Stimulated activated CD4-positive, alpha-beta T cell treated with anti-CD3 and anti-CD28 coated beads, TNF-alpha, amount 100 ng/mL, for 4 hours (primary cell): Measurements from ENCODE around the gene PDE1A.

Source experiments
- DNase-seq, 3 experiments: peaks; one replicate each; pipeline ENCODE4 v3.0.0-alpha.2; 2020; ENCODE audit warnings: low read depth in 3 of 3

PDE1A gene

DNA sequence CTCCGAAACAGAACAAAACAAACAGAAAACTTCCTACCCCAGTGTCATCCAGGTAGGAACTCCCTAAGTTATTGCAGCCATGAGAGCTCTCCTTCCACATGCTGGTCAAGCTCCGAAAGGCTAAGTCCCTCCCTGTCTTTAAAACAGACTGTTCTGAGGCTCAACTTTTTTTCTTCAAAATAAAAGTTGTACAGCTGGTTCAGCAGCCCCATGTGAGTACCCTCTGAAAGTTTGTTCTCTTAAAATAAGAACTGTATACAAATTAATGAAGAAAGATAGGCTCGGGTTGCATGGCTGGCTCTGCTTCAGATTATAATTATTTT lies at the start of gene PDE1A:
Gene PDE1A, minus strand, starts transcription at position 119 of the 323 bp plus-strand sequence.
- no peak for DNase-seq

DNA sequence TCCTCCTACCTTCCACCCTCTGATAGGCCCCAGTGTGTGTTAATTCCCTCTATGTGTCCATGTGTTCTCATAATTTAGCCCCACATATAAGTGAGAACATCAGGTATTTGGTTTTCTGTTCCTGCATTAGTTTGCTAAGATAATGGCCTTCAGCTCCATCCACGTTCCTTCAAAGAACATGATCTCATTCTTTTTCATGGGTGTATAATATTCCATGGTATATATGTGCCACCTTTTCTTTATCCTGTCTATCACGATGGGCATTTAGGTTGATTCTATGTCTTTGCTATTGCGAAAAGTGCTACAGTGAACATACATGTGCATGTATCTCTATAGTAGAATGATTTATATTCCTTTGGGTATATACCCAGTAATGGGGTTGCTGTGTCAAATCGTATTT lies 46.8 kb upstream of the PDE1A start:
- DNase-seq = no peak

DNA sequence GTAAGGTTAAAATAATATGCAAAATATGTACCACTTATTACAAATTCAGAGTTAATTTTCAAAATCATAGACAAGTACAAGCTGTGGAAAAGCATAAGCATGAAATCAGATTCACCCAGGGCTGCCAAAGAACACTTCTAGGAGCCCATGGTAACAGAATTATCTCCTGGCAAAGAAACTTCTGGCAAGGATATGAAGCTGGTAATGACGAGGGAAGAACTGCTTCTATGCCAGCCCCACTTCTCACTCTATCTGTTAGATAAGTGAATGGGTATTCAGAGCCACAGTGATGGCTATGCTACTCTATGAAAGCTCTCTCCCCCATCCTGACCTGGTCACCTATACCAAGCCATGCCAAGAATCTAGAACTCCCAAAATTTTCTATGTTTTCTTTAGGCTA lies 36.9 kb upstream of the PDE1A start:
- no peak for DNase-seq

DNA sequence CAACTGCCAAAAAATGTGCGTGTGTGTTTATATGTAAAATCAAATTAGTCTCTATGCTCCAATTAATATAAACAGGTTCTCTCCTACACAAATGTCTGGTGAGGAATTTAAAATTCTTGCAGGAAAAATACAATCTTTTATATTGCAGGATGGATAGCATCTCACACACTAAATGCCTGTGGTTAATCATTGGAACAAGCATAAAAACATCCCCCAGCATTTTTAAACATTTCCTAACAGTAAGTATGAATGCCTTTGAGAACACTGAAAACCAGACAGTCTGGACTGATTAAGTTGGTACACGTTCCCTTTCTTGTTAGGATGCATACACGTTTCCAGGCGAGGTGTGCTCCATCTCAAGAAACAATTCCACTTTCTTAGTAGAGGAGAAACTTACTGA lies 29.9 kb upstream of the PDE1A start:
- DNase-seq = no peak

DNA sequence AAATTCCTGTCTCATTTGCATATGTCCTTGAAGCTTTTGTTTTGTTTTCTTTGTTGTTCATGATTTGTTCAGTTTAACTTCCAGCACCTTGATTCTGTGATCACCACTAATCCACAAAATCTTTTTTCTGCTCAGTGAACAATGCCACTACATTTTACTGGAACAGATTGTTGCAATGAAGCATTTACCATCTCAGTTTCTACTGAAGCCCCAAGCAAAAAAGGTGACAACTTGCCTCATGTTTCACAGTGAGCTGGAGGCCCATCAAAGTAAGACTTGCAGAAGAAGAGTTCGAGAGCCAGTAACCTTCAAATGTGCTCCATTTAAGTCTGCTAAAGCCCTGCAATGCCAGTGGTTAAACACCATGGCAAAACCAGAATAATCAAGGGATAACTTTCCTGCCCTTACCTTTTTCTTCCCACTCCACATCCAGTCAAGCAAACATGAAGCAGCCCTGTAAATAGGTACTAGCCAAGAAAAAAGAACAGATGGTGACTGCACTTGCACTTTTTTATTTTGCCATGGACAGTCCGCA lies 25.7 kb upstream of the PDE1A start:
- no peak for DNase-seq

DNA sequence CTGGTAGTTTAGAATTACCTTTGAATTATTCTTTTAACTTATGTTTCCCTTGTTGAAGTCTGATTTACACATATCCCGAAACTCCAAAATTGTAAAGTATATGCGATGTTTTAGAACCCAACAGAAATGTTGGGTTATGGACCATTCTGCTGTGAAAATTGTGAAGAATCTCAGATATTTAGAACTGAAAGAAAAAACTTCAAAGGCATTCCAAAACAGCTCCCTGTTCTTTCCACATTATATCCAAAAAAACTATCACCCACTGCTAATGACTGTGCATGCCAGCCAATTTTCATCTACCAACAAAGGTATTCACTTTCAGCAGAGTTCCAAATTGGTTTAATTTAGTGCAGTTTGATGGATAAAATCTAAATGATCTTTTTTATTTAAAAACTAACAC lies 21.5 kb upstream of the PDE1A start:
- DNase-seq = no peak

DNA sequence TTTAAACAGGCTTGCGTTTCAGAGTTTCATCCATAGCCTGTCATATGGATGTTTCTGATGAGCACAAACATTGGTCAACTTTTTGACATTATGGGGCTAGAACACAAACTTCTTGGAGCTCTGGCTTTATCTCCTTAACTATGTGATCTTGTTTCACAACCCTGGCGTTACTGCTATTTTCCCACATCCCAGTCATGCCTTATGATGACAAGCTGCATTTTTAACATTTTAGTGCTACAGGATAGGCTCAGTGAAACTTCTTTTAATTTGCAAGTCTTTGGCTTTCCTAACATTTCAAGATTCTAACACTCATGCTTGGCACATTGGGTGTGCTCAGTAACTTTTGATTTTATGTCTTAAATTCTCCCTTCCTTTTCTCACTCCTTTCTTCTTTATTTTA lies 21.0 kb upstream of the PDE1A start:
- no peak for DNase-seq

DNA sequence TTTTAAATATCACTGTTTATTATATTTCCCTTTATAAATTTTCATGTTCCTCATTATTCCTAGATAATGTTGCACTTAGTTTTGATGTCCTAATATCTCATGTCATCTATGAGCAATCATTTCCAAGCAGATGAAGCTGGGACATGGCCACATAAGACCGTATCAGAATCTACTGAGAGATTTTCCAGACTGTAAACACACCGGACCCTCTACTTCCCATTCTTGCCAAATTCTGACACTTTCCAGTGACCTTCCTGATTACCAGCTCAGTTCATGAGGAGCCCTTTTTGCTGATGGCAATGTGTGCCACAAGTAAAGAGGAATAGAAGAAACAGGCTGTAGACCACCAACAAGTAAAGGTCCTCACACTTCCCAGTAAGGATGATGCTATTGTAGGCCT lies 20.3 kb upstream of the PDE1A start:
- no peak for DNase-seq

DNA sequence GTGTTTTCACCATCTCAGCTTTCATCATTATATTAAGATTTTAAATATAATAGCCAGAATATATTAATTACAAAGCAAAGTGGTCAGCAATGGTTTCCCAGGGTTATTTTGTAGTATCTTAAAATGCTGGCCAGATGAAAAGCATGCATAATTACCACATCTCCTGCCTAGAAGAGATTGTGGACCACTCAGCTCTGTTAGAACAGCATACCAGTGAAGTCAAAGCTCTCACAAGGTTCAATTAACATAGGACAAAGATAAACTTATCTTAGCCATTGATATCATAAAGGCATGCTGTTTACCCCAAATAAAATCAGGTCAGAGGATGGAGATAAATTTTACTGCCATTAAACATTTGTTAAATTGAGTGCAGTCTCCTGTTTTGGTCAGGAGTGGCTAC lies 19.3 kb upstream of the PDE1A start:
- DNase-seq = no peak

DNA sequence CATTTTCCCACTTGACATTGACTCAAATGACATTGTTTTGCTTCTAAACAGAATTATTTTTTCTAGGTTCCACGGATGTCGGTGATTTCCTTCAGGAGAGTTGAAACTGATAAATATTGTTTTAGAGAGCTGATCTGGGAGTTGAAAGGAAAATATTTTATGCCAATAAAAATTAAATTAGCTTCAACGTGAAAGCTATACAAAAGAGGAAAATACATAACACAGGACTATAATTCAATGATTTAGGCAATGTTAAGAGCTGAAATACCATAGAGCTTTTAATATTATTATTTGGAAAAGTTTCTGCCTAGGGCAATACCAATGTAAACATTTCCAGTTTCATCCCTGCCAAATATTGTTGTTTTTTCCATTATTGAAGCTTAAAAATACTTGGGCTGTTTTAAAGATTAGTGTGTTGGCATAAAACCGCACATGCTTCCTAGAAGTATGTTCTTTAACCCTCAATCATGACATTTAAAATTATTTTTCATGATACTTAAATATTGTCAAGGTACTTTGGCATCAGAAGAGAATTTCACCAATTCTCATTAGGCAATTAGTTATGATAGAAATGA lies 18.6 kb upstream of the PDE1A start:
- DNase-seq = no peak

DNA sequence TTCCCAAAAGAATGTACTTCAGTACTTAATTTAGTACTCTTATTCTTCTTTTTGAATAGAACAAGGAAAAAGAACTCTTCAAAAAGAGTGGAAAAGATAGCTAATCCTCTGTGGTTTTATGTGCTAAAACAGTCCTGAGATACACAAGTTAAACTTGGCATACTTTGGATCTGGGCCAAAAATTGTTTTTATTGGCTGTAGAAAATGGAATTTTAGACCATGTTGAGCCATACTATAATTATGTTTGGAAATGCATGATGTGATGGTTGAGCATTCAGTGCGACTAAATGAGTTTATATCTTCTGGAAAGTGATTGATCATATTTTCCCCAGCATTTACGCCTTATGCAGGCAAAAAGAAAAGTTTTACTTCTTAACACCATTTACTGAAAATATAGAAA lies 18.0 kb upstream of the PDE1A start:
- no peak for DNase-seq

DNA sequence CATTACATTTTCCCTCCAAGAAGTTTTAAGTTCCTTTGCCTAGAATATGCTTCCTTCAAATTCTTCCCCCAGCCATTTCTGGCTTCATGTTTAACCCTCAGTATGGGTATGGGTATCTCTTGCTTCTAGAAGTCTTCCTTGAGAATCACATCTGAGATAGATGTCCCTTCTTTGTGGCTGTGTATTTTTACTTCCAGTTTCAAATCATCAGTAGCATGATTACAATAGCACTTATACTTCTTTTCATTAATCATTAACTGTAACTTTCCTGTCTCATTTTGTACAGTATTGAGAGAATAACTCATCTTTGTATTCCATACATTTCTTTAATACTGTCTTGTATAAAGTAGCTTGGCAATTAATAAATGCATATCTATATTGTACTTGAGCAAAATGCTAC lies 17.3 kb upstream of the PDE1A start:
- no peak for DNase-seq

DNA sequence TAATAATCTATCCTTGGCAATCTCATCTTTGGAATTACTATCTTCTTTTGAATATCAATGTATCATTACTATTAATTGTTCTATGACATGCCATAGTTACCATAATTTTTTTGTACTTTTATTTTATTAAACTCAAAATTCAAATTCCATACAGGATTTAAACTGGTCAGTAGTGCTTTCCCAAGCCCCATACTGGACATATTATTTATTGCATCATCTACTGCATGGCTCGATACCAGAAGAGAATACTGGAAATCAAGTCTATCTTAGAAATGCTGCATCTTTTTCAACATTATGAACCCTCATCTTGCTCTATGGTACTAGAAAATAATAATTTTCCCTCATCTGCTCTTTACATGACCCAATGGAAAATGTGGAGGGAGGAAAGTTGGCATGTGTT lies 9.4 kb upstream of the PDE1A start:
- no peak for DNase-seq

DNA sequence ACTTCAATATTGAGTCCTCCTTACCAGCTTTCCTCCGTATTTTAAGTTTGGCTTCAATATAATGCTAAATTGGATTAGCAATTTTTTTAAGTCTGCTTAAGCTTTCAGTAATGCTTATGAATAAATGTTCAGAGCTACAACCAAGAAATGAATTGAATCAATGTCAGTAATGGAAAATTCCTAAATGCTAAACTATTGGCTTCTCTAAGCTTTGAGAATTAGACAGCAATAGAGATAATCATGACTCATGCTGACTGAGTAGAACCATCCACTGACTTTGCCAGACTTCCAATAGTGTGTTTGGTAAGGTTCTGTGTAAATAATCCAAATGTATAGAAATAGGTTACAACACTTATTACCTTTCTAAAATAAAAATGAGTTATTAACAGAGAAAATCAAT lies 8.9 kb upstream of the PDE1A start:
- DNase-seq = no peak

DNA sequence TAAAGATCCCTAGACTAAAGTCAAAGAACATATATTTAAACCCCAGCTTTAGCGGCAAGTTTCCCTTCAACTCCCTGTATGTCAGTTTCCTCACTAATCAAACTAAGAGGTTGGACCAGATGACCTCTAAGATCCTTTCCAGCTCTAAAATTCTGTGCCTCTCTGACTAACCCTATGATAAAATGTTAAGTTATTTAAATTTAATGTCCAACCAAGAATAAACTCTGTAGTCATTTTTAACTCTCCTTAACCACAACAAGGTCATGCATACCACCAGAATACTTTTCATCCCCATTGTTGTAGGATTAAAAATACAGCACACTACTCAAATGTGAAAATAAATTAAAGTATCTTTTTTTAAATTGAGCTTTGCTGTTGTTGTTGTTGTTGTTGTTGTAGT lies 5.2 kb upstream of the PDE1A start:
- no peak for DNase-seq

DNA sequence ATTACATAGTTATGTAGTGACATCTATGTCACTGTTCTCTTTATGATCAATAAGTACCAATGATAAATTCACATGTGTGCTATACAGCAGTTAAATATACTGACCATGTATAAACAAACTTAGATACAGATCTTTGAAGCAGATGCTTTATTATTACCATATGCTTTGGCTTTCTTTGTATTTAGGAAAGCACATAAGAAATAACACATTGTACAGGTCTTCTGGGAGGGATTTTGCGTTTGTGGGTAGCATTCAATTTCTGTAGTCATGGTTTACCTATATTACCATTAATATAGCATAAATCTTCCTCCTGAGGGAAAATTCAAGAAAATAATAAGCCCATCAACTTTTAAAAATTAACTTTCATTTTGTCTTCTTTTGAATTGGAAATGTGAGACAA lies 1.6 kb upstream of the PDE1A start:
- no peak for DNase-seq

DNA sequence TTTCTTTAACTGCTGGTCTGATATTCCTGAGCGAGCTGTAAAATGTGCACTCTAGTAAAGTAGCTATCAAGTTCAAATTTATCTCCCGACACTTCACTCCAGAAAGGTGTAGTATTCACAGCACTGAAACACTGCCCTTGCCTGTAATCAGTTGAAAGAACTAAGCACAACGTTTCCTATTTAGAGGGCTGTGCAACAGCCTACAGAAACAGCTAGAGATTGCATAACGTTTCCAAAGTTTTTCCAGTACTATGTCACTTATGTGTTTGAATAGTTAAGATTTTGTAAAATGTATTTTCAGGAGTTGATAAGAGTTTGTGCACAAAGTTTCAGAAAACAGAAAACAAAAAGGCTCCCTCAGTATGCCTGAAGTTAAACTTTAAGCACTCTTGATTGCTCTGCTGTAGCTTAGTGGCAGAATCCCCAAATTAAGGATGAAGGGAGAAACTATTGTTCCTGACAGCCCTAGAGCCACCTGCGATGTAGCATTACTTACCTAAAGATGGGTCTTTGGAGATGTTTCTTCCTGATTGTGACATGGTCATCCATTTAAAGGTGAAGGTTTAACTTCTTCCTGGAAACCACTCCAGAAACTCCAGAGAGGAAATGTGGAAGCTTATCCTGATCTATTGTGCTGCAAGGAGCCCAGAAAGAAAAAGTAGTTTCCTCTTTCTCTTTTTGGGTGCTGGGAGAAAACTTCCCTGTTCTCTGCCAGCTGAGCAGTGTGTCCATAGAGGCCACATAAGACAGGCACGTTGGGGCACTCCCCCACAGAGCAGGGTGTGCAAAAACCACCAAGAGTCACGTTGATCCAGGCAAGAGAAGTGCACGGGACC lies 536 bp downstream of the PDE1A start:
- no peak for DNase-seq

DNA sequence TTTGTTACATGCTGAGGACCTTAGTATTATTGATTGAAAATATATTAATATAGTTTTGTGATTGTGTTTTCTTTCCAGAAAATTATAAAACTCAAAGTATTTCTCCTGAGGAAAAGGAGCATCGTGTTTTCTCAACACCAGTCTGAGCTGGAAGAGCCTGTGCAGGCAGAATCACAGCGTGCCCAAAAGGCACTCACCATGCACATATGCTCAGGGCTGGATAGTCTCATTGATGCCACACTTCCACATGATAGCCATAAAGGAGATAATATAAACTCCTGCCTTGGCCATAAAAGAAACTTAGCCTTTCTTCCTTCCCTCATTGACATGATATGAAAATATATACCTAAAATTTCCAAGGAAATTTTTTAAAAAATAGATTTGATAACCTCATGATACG lies 4.0 kb downstream of the PDE1A start:
- DNase-seq = no peak

DNA sequence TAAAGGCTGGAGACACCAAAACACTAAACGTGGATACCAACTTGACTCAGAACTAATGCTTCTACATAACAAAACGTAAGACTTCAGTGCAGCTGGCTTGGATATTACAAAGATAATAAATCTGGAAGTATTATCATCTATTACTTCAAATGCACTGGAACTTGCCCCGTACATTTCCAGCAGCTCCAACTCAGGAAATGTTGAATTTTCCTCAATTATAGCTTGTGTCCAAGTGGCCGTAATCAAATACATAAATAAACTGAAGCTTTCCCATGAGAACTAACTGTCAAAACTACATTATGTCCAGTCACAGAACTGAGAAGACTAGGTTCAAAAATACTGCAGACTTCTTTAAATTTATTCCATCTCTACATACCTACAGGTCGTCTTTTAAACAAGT lies 6.2 kb downstream of the PDE1A start:
- DNase-seq = no peak

DNA sequence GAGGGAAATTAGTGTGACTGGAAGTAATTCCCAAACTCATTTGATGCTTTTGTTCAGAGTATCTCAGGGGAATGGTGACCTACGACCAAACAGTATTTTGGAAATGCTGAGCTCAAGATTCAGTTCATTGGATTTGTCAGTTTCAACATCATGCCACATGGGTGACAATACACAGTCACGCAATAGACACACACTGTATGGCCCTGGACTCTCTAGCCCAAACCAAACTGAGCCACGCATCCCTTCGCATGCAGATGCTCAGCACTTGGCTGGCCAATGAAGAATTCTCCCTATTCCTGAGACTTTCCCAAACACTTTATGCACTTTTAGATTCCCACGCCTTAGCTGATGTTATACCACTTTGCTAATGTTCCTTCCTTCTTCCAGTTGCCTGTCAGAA lies 10.0 kb downstream of the PDE1A start:
- DNase-seq = no peak

DNA sequence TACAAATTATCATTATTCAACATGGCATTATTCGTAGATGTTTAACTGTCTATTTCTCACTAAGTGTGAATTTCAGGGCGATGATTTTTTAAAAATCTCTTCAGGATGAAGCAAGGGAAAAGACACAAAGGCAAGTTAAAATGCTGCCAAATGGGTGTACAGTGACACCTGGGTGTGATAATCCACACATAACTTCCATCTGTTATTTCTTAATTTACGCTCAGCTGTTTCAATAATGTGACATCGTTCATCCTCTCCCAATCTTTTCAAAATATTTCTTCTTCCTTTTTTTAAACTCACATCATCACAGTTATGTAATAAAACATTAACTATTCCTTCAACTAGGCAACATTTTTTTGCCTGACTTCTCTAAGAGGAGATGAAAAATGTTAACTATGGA lies 10.6 kb downstream of the PDE1A start:
- no peak for DNase-seq

DNA sequence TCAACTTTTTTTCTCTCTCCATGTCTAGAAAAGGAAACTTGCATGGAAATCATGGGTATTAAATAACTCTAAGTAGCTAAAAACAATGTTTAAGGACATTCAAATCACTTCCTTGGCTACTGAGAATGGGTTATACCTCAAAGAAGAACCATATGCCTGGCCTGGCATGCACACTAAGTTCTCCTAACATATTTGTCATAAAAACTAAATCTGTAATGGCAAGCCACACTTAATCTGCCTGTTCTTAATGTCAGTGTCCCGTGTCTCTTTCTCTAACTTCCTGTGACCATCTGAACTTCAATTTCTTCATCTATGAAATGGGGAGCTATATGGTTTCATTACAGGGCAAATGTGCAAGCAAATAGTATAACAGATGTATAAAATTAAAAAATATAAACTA lies 11.1 kb downstream of the PDE1A start:
- DNase-seq = no peak

DNA sequence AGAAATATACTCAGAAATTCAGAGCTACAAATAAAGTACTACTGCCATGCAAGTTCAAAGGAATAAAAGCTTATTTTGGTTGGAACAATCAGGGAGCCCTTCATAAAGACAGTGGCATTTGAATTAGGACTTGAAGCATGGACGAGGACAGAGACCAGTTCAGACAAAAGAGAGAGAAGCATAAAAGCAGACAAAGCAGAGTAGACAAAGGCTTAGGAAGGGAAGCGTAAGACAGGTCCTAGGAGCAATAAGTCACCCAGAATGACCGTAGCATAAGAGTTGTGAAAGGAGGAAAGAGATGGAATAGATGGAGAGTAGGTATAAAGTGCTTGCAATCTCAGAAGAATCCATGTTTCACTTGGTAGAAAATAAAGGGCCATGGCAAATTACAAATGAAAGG lies 14.0 kb downstream of the PDE1A start:
- DNase-seq = no peak

DNA sequence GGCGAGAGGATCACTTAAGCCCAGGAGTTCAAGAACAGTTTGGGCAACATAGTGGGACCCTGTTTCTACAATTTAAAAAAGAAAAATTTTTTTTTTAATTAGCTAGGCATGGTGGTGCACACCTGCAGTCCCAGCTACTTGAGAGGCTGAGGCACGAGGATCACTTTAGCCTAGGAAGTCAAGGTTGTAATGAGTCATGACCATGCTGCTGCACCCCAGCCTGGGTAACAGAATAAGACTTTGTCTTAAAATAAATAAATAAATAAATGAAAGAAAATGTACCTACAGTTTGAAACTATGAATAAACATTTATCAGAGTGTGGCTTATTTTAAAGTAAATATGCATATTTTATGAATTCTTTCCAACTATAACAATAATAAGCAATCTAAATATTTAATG lies 16.7 kb downstream of the PDE1A start:
- DNase-seq = no peak
